ENCODE results near the gene BABAM2.
"Not testable (repeated sequence)": the region's sequence is repeated elsewhere in the genome, so short reads cannot be mapped to it uniquely, and the experiment has no call there.

BABAM2 gene

GRCh38 chr2:28101123-28101522 is 210.6 kb downstream of the BABAM2 start:
- no peak overlapping the region for H3K4me3 ChIP-seq (ENCODE audit: low read depth, low read length)

- no peak overlapping the region for H3K4me3 ChIP-seq (ENCODE audit: low read depth, low read length)
Measured at GRCh38 chr2:28101892-28102291, 211.4 kb downstream of the BABAM2 start.

- no peak overlapping the region for H3K4me3 ChIP-seq (ENCODE audit: low read depth, low read length)
Measured at GRCh38 chr2:28102455-28102874, 211.9 kb downstream of the BABAM2 start.

- H3K4me3 ChIP-seq (ENCODE audit: low read depth, low read length), result no peak overlapping the region
Measured at GRCh38 chr2:28103611-28104010, 213.1 kb downstream of the BABAM2 start.

- H3K4me3 ChIP-seq (ENCODE audit: low read depth, low read length), result no peak overlapping the region
Measured at GRCh38 chr2:28108143-28108542, 217.6 kb downstream of the BABAM2 start.

GRCh38 chr2:28113771-28114170 is 223.2 kb downstream of the BABAM2 start:
- not testable (repeated sequence) for H3K4me3 ChIP-seq (ENCODE audit: low read depth, low read length)

GRCh38 chr2:28117104-28117596 is 226.6 kb downstream of the BABAM2 start:
- no peak overlapping the region for H3K4me3 ChIP-seq (ENCODE audit: low read depth, low read length)

- H3K4me3 ChIP-seq (ENCODE audit: low read depth, low read length), result no peak overlapping the region
Measured at GRCh38 chr2:28119631-28120030, 229.1 kb downstream of the BABAM2 start.

- no peak overlapping the region for H3K4me3 ChIP-seq (ENCODE audit: low read depth, low read length)
Measured at GRCh38 chr2:28128281-28128950, 237.9 kb downstream of the BABAM2 start.

- H3K4me3 ChIP-seq (ENCODE audit: low read depth, low read length), result no peak overlapping the region
Measured at GRCh38 chr2:28129955-28130695, 239.6 kb downstream of the BABAM2 start.

GRCh38 chr2:28133778-28134177 is 243.2 kb downstream of the BABAM2 start:
- no peak overlapping the region for H3K4me3 ChIP-seq (ENCODE audit: low read depth, low read length)

- no peak overlapping the region for H3K4me3 ChIP-seq (ENCODE audit: low read depth, low read length)
Measured at GRCh38 chr2:28134262-28134812, 243.8 kb downstream of the BABAM2 start.

- no peak overlapping the region for H3K4me3 ChIP-seq (ENCODE audit: low read depth, low read length)
Measured at GRCh38 chr2:28134857-28135256, 244.3 kb downstream of the BABAM2 start.

GRCh38 chr2:28135324-28135723 is 244.8 kb downstream of the BABAM2 start:
- no peak overlapping the region for H3K4me3 ChIP-seq (ENCODE audit: low read depth, low read length)

- H3K4me3 ChIP-seq (ENCODE audit: low read depth, low read length), result no peak overlapping the region
Measured at GRCh38 chr2:28135799-28136198, 245.3 kb downstream of the BABAM2 start.

GRCh38 chr2:28136556-28136955 is 246.0 kb downstream of the BABAM2 start:
- no peak overlapping the region for H3K4me3 ChIP-seq (ENCODE audit: low read depth, low read length)

GRCh38 chr2:28137221-28137620 is 246.7 kb downstream of the BABAM2 start:
- H3K4me3 ChIP-seq (ENCODE audit: low read depth, low read length), result no peak overlapping the region

GRCh38 chr2:28142386-28142785 is 251.9 kb downstream of the BABAM2 start:
- H3K4me3 ChIP-seq (ENCODE audit: low read depth, low read length), result no peak overlapping the region

GRCh38 chr2:28148000-28148399 is 257.5 kb downstream of the BABAM2 start:
- no peak overlapping the region for H3K4me3 ChIP-seq (ENCODE audit: low read depth, low read length)

- no peak overlapping the region for H3K4me3 ChIP-seq (ENCODE audit: low read depth, low read length)
Measured at GRCh38 chr2:28148566-28148965, 258.0 kb downstream of the BABAM2 start.

- no peak overlapping the region for H3K4me3 ChIP-seq (ENCODE audit: low read depth, low read length)
Measured at GRCh38 chr2:28150236-28150915, 259.8 kb downstream of the BABAM2 start.

Measured in iPS-11a (cell line).